NCI-H2227 (cell line): ENCODE data around the gene INTS15.

ENCODE experiments used
- DNase-seq: peaks from one replicate; lab custom pipeline; 2025; ENCODE audit not compliant: unreplicated experiment; lab: John Stamatoyannopoulos, UW

INTS15 gene

DNA sequence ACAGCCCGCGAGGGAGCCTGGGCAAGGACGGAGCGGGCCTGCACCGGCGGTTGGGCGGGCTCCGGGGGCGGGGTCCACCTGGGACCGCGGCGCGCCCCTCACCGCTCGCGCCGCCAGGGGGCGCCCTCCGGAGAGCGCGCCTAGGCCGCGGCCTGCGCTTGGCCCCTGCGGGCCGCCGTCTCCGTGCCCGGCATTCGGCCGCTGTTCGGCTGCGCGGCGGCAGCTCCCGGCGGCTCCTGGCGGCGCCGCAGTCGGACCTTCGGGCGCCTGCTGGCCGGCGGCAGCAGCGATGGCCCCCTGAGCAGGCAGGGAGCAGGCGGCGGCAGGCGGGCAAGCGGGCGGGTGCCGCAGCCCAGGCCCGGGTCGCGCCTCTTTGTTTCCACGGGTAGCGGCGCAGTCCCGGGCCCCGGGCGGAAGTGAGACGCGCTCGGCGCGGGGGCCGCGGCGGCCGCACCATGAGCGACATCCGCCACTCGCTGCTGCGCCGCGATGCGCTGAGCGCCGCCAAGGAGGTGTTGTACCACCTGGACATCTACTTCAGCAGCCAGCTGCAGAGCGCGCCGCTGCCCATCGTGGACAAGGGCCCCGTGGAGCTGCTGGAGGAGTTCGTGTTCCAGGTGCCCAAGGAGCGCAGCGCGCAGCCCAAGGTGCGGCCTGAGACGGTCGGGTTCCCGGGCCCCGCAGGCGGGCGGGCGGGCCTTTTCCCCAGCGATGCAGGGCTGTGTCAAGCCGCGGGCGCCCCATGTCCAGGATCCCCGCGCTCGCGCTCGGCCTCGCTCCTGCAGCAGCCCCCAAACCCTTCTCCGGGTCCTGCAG lies at the start of gene INTS15:
TSS of gene INTS15 (plus strand) at position 193 of the 816 bp plus-strand sequence. CDS start at position 456, 263 bp downstream.
- DNase-seq = peak; percentile 91

DNA sequence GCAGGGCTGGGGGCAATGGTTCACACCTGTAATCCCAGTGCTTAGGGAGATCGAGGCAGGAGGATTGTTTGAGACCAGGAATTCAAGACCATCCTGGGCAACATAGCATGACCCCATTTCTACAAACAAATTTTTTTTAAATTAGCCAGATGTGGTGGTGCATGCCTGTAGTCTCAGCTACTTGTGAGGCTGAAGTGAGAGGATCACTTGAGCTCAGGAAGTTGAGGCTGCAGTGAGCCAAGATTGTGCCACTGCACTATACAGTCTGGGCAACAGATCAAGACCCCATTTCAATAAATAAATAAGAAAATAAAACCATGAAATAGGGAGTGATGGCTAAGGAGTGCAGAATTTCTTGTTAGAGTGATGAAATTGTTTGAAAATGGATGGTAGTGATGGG lies 47.5 kb upstream of the INTS15 start:
- no peak for DNase-seq

DNA sequence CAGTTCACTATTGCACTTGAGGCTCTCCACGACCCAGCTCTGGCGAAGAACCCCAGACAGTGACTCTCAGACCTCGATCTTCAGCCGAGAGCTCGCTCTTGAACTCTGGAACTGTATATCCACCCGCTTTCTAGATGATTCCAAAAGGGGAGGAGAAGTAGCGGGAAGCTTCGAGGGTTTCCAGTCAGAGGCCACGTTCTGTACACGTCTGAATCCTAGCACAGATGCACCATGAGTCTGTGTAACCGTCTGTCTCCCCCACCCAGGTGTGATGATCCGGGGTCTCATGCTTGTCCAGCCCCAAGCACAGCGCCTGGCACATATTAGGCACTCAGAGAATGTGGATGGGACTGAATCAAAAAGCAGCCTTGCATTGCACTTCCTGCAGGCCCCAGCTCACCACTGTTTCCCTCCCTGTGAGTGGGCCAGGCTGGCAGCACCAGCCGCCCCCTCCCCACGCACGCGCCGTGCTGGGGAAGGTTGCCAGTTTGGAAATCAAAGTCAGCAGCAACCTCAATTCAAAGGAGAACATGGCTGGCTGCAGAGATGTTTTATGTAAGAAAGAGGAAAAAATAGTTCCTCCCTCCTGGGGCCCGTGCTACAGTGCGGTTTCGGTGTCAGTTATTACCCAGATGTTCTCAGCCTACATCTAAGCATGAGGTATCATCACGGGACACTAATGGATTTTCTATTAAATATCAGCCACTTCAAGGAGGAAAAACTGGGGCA lies 44.3 kb upstream of the INTS15 start:
- peak; percentile 10 for DNase-seq

DNA sequence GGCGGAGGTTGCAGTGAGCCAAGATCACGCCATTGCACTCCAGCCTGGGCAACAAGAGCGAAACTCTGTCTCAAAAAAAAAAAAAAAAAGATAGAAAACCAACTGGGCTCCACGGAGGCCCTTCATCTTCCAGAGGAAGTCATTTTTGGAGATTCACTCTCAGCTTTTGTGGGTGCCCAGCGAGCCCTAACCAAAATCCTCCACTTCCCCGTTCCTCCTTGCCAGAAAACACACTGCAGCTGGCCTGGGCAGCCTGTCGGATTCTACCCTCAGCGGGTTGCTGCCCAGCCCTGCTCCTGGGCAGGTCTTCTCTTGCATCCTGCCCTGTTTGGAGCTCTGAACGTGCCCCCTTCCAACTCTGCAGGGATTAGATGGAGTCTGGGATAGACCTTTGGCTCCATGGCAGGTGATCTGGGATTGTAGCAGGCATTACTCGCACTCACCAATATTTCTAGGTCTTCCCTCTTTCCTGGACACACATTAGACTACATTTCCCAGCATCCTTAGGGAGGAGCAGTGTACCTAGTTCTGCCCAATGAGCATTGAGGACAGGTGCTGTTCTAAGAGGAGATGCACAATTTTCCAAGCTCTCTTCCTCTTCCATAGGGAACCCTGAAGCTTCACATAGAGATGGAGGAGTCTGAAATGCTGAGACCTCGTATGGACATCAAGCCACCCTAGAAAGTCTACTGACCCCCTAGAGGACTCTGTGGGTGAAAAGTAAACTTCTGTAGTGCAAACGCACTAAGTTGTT lies 43.1 kb upstream of the INTS15 start:
- no peak for DNase-seq

DNA sequence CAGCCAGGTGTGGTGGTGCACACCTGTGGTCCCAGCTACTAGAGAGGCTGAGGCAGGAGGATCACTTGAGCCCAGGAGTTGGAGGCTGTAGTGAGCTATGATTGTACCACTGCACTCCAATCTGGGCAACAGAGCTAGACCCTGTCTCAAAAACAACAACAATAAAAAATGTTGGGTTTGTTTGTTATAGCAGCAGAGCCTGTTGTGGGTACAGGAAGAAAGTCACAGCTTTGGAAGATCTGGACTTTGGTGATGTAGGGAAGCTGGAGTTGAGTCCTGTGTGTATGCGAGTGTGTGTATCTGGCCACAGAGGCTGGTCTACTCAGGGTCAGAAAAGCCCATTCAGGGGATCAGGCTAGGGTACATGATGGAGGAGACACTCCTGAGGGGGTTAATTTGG lies 42.4 kb upstream of the INTS15 start:
- no peak for DNase-seq

DNA sequence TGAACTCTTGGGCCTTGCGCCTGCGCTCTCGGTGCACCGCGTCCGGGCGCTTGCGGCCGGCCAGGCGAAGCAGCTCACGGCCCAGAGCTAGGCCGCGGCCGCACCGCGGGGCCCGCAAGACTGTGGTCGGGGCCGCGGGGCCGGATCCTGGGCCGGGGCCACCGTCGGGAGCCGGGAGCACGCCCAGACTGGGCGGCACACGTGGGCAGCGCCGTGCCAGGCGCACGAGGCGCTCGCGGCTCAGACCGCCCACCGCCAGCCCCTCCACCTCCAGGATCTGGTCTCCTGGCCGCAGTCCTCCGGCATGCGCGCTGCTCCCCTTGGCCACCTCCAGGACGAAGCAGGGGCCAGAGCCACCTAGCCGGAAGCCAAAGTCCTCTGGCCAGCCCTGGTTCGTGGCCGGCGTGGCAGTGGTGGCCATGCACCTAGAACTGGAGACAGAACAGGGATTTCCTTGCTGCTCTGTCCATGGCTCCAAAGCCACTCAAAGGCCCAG lies 38.8 kb upstream of the INTS15 start, which contains the start of gene GRID2IP:
TSS of gene GRID2IP (minus strand) at position 446 of the 496 bp plus-strand sequence. CDS start at position 421, 25 bp downstream.
- DNase-seq = no peak

DNA sequence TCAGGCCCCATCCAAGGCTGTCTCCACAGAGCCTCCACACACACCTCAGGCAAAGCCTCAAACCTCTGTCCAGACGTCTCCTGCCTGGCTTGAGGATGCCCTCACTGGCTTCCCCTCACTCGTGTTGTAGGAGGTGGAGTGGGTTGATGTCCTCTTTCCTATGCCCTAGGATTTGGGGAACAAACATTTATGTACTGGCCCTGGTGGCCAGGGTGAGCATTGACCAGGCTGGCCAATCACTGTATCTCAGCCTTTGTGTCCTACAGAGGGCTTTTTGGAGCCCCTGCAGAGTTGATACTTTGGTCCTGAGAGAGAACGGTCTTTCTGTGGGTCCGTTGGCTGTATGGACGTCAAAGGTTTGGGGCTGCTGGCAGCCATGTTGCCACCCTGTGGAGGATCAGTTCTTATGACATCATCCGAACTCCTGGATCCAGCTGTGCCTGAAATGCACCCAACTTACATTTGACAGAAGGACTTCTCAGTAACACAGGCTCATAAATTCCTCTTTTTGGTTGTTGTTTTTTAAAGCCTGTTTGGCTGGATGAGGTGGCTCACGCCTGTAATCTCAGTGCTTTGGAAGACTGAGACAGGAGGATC lies 36.3 kb upstream of the INTS15 start:
- no peak for DNase-seq

DNA sequence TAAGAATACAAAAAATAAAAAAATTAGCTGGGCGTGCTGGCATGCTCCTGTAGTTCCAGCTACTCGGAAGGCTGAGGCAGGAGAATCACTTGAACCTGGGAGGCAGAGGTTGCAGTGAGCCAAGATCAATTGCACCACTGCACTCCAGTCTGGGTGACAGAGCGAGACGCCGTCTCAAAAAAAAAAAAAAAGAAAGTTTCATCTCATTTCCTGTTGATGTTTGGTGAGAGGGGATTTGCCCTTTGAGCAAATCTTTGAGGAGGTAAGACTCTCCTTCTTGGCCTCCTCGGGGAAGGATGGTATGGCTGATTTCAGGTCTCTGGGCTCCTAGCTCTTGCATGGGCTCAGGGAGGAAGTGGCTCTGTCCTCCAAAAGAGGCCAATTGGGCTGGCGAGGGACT lies 35.0 kb upstream of the INTS15 start:
- DNase-seq = no peak

DNA sequence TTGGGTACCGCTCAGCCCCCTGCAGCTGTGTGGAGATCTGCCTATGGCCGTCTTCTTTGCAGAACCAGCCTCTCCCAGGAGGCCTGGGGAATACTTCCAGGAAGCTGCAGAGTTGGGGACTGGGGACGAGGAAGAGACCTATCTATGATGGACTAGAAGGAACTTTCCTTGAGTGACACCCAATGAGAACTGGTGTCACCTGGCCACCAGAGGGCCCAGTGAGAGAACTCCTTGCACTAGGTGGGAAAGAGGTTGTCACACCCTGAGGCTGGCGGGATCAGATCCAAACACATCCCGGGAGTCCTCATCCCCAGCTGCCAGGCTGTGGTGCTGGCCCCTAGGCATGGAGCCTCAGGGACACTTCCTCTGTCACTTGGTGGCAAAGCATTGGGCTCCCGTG lies 33.6 kb upstream of the INTS15 start:
- no peak for DNase-seq

DNA sequence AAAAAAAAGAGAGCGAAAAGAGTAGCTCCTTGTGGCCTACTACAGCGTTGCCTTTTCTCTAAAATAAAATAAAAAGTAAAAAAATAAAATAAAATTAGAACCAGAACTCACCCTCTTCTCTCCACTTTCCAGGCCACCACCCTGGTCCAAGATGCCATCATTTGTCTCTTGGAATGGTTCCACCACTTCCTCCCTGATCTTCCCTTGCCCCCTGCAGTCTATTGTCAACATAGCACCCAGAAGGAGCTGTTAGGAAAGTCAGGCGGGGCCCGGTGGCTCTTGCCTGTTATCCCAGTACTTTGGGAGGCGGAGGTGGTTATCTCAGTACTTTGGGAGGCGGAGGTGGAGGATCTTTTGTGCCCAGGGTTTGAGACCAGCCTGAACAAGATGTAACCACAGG lies 31.0 kb upstream of the INTS15 start:
- DNase-seq = peak; percentile 45

DNA sequence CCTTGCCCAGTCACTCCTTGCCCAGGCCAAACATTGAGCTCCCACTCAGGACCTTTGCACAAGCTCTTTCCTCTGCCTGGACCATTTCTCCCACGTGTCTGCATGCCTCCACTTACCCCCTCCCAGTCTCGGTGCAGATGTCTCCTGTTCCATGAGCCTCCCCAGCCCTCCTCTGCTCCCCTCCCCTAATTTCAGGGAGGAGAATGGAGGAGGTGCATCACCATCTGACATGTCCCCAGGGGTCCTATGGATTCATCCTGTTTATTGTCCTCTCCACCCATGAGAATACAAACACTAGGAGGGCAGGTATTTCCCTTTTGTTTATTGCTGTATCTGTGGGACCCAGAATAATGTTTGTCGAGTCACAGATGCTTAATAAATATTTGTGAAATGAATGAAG lies 29.9 kb upstream of the INTS15 start:
- no peak for DNase-seq

DNA sequence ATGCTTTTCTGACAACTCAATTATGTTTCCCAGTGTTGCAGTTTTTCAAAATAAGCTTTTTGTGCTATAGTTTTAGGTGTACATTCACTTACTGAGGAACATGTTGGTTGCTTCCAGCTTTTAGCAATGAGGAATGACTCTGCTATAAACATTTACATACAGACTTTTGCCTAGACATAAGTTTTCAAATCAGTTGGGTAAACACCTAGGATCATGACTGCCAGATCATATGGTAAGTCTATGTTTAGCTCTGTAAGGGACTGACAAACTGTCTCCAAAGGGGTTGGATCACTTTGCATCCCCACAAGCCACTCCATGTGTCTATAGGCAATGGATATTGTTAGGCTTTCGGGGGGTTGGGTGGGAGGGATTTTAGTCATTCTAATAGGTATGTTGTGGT lies 27.7 kb upstream of the INTS15 start:
- DNase-seq = no peak

DNA sequence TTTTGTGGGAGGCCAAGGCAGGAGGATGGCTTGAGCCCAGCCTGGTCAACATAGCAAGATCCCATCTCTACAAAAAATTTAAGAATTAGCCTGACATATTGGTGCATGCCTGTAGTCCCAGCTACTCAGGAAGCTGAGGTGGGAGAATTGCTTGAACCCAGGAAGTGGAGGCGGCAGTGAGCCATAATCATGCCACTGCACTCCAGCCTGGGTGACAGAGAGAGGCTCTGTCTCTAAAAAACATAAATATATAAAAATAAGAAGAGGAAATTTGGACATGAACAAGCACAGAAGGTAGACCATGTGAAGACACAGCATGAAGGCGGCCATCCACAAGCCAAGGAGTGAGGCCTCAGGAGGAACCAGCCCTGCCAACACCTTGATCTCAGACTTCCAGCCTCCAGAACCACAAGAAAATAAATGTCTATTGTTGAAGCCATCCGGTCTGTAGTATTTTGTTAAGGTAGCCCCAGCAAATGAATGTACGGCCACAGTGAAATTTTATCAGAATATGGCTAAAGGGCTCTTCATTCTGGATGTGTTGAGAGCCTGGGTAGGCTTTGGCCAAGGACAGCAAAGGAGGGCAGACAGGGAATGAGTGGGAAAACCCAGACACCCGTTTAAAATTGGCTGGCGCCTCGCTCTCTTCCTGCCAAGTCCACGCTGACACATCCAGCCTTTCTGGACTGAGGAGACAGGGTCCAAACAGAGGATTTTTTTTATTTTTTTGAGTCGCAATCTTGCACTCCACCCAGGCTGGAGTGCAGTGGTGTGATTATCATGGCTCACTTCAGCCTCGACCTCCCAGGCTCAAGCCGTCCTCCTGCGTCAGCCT lies 25.7 kb upstream of the INTS15 start:
- DNase-seq = no peak

DNA sequence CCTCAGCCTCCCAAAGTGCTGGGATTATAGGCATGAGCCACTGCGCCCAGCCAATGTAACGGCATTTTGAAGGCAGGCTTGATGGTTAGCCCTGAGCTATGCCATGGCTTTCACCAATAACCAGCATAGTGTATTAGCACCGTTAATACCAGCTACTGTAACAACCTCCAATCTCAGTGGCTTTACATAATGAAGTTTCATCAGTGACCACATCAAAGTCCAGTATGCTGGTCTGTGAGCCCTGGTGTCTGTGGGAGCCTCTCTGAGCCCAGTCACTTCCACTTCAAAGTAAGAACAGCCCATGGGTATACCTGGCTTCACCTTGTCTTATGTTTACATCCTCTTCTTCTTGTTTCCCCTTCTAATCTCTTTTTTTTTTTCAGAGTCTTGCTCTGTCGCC lies 24.2 kb upstream of the INTS15 start:
- no peak for DNase-seq

DNA sequence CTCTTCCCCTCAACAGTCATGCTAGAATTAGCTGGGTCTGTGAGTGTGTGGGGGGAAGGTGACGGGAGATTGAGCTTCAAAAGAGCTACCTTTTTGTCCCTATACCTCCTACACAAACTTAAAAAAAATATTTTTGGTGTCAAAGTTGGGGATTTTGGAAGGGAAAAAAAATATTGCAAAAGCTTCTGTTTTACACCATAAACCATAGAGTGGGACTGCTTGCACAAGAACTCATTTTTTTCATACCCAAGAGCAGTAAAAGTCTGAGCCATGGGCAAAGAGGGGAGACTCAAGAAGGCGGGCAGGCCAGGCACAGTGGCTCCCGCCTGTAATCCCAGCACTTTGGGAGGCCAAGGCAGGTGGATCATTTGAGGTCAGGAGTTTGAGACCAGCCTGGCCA lies 21.9 kb upstream of the INTS15 start:
- DNase-seq = no peak

DNA sequence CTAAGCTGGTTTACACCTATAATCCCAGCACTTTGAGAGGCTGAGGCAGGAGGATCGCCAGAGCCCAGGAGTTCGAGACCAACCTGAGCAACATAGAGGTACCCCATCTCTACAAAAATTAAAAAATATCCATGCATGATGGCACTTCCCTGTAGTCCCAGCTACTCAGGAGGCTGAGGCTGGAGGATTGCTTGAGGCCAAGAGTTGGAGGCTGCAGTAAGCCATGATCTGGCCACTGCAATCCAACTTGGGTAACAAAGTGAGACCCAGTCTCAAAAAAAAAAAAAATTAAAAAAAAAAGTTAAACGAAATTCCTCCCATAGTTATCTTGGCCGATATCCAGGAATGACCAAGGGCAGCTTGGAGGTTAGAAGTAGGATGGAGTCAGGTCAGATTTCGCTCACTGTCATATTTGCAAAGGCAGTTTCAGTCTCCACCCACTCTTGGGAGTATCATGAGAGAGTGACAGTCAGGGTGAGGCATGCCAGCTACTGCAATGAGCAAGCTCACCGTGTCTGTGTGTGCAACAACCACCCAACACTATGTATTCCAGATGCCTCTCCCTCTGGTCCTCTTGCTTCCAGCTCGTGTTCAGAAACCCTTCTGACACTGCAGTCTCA lies 18.6 kb upstream of the INTS15 start:
- no peak for DNase-seq

DNA sequence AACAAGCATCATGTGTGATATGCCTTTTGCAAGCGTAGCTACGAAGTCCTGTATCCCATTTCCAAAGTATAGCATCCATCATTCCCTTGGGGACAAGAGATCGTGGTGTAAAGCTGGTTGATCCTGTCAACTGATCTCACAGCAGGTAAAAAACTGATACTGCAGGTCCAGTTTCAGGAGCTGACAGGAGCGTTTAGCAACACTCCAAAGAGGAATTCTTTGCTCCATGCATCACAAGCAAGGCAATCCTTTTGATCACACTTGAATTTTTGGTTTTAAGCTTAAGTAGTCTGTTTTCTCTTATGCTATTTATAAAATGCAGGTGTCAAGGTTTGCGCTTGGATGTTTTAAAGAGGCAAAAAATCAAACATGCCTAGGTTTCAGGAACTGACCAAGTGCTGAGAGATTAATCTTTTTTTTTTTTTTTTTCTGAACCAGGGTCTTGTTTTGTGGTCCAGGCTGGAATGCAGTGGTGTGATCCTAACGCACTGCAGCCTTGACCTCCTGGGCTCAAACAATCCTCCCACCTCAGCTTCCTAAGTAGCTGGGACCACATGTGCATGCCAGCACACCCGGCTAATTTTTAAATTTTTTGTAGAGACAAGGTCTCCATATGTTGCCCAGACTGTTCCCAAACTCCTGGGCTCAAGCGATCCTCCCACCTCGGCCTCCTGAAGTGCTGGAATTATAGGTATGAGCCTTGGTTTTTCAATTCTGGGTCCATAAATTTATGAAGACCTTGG lies 14.4 kb upstream of the INTS15 start:
- DNase-seq = no peak

DNA sequence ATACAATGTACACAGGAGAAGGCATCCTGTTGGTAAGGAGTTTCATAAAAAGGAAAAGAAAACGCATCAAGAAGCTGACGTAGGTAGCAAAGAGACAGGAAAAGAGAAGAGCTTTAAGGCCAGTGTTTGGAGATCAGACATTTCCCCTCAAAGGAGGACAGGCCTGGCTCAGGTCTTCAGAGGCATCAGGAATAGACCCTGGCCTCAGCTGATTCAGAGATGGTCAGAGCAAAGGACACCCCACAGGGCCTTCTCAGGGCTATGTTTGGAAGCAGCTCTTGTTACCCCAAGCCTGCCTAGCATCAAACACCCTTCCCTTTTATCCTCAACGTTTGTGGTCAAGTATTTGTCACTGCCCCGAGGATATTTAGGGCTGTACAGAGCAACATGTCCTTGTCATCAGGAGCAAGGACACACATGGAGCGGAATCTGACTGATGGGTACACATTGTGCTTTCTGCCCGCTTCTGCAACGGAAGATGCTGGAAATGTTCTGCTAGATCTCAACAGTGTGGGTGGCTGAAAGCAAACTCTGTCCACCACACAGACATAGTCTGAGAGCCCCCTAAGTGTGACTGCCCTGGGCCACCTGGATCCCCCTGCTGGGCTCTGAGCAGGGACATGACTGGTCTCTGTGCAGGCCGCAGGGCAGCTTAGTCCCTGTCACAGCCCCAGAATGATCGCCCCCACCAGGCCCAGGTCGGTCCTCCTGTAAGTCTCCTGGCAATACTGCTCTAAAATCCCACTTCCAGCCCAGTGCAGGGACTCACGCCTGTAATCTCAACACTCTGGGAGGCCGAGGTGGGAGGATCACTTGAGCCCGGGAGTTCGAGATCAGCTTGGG lies 13.6 kb upstream of the INTS15 start:
- no peak for DNase-seq
